Measurements from ENCODE around the gene EXOSC10.

Gene EXOSC10

GRCh38 chr1:11046625-11047365 lies 52.9 kb downstream of the EXOSC10 start, which contains the start of gene MASP2:
Gene MASP2, minus strand, starts transcription at chr1:11047239. Its CDS starts 32 bp downstream, at chr1:11047207.
- H3K79me1 ChIP-seq (ENCODE audit: low read depth, low read length) = no peaks in the 10 kb centered on the region
- peaks cover 0 to 5% (median 2%) of the 10 kb centered on the region in 3 experiments for H3K27me3 ChIP-seq (ENCODE audit: control insufficient read depth in 3 of 3, insufficient read depth in 3 of 3, low read depth in 1 of 3, low read length in 3 of 3)
- no peak for DNase-seq (ENCODE audit: low spot score)
- WGBS, 2 donors (ENCODE audit: extremely low coverage in 2 of 2, insufficient read length in 2 of 2, insufficient replicate concordance in 1 of 2) = no CpG with 5 or more reads among the region's 28 CpGs
- no peak within 1 kb of the TSS for H2BK5ac ChIP-seq (ENCODE audit: low read length)
- no peak within 1 kb of the TSS for H3K4ac ChIP-seq (ENCODE audit: low read length)
- H2BK15ac ChIP-seq (ENCODE audit: low read length) = peak within 1 kb of the TSS; percentile 92
- peaks cover 3 to 4% of the 10 kb centered on the region in 2 donors for H3K4me1 ChIP-seq (ENCODE audit: control insufficient read depth in 2 of 2, insufficient read depth in 1 of 2, low read depth in 1 of 2, low read length in 2 of 2)
- H4K8ac ChIP-seq (ENCODE audit: low read depth, low read length) = no peak within 1 kb of the TSS
- peak within 1 kb of the TSS; percentile 77 for H2AFZ ChIP-seq (ENCODE audit: low read length)
- peak within 1 kb of the TSS; percentile 4 for H2AK5ac ChIP-seq (ENCODE audit: low read depth, low read length)
- no peak within 1 kb of the TSS for H4K91ac ChIP-seq (ENCODE audit: low read depth, low read length, poor library complexity)
- no peaks in the 10 kb centered on the region for H3K36me3 ChIP-seq (replicated peaks in 1 of 2; ENCODE audit: control insufficient read depth in 2 of 2, insufficient read depth in 2 of 2, low read length in 2 of 2)
- H3K23ac ChIP-seq (ENCODE audit: low read depth, low read length, poor library complexity) = peak within 1 kb of the TSS; percentile 73
- no peak within 1 kb of the TSS for H3K4me3 ChIP-seq (ENCODE audit: low read length in 2 of 2)
- no peak within 1 kb of the TSS for H2BK120ac ChIP-seq (ENCODE audit: low read depth, low read length)
- no peak within 1 kb of the TSS for H2BK12ac ChIP-seq (ENCODE audit: low read length)
- H3K14ac ChIP-seq (ENCODE audit: low read length) = peak within 1 kb of the TSS; percentile 82
- H3K27ac ChIP-seq (replicated peaks; ENCODE audit: low read length) = no peak within 1 kb of the TSS
- H3K18ac ChIP-seq (ENCODE audit: low read length) = peak within 1 kb of the TSS; percentile 57
- H3K9ac ChIP-seq (ENCODE audit: low read depth, low read length, poor library complexity) = no peak within 1 kb of the TSS
- H3K9me3 ChIP-seq (replicated peaks in 1 of 2; ENCODE audit: control insufficient read depth in 2 of 2, insufficient read depth in 1 of 2, low read depth in 1 of 2, low read length in 2 of 2) = no peaks in the 10 kb centered on the region
- no peak within 1 kb of the TSS for H3K4me2 ChIP-seq (ENCODE audit: insufficient read depth, low read length, poor library complexity, severe bottlenecking)

- Histone ChIP-seq H3K23ac (ENCODE audit: low read depth, low read length, poor library complexity) (no peak overlapping the region), H3K9ac (ENCODE audit: low read depth, low read length, poor library complexity) (no peak overlapping the region), H3K4ac (ENCODE audit: low read length) (no peak overlapping the region), H3K14ac (ENCODE audit: low read length) (no peak overlapping the region), H3K4me2 (ENCODE audit: insufficient read depth, low read length, poor library complexity, severe bottlenecking) (no peak overlapping the region), H2BK15ac (ENCODE audit: low read length) (no peak overlapping the region), H3K18ac (ENCODE audit: low read length) (peak overlapping the region; percentile 2), H3K27me3 (ENCODE audit: control insufficient read depth in 3 of 3, insufficient read depth in 3 of 3, low read depth in 1 of 3, low read length in 3 of 3) (peaks cover 0 to 5% (median 2%) of the 10 kb centered on the region in 3 experiments), H3K36me3 (replicated peaks in 1 of 2; ENCODE audit: control insufficient read depth in 2 of 2, insufficient read depth in 2 of 2, low read length in 2 of 2) (no peaks in the 10 kb centered on the region), H3K27ac (replicated peaks; ENCODE audit: low read length) (no peak overlapping the region), H2AFZ (ENCODE audit: low read length) (peak overlapping the region; percentile 77), H4K8ac (ENCODE audit: low read depth, low read length) (no peak overlapping the region), H2AK5ac (ENCODE audit: low read depth, low read length) (peak overlapping the region; percentile 4), H4K91ac (ENCODE audit: low read depth, low read length, poor library complexity) (no peak overlapping the region), H2BK5ac (ENCODE audit: low read length) (no peak overlapping the region), H2BK120ac (ENCODE audit: low read depth, low read length) (no peak overlapping the region), H3K9me3 (replicated peaks in 1 of 2; ENCODE audit: control insufficient read depth in 2 of 2, insufficient read depth in 1 of 2, low read depth in 1 of 2, low read length in 2 of 2) (no peaks in the 10 kb centered on the region), H3K4me1 (ENCODE audit: control insufficient read depth in 2 of 2, insufficient read depth in 1 of 2, low read depth in 1 of 2, low read length in 2 of 2) (peaks cover 3 to 4% of the 10 kb centered on the region in 2 donors), H2BK12ac (ENCODE audit: low read length) (no peak overlapping the region), H3K79me1 (ENCODE audit: low read depth, low read length) (no peaks in the 10 kb centered on the region), H3K4me3 (ENCODE audit: low read length in 2 of 2) (no peak overlapping the region)
- no peak for DNase-seq (ENCODE audit: low spot score)
- no CpG with 5 or more reads among the region's 8 CpGs for WGBS, 2 donors (ENCODE audit: extremely low coverage in 2 of 2, insufficient read length in 2 of 2, insufficient replicate concordance in 1 of 2)
These were observed 53.5 kb downstream of the EXOSC10 start for GRCh38 chr1:11046270-11046566.

GRCh38 chr1:11045428-11046269 lies 54.0 kb downstream of the EXOSC10 start:
- H3K36me3 ChIP-seq (replicated peaks in 1 of 2; ENCODE audit: control insufficient read depth in 2 of 2, insufficient read depth in 2 of 2, low read length in 2 of 2) = no peaks in the 10 kb centered on the region
- H4K8ac ChIP-seq (ENCODE audit: low read depth, low read length) = peak overlapping the region; percentile 6

More at GRCh38 chr1:11045428-11046269, 54.0 kb downstream of the EXOSC10 start:
- H3K27ac ChIP-seq (replicated peaks; ENCODE audit: low read length) = no peak overlapping the region
- H3K79me1 ChIP-seq (ENCODE audit: low read depth, low read length) = no peaks in the 10 kb centered on the region
- WGBS, 2 donors (ENCODE audit: extremely low coverage in 2 of 2, insufficient read length in 2 of 2, insufficient replicate concordance in 1 of 2) = no CpG with 5 or more reads among the region's 32 CpGs
- H3K4me1 ChIP-seq (ENCODE audit: control insufficient read depth in 2 of 2, insufficient read depth in 1 of 2, low read depth in 1 of 2, low read length in 2 of 2) = peaks cover 3 to 4% of the 10 kb centered on the region in 2 donors
- peak overlapping the region; percentile 71 for H3K14ac ChIP-seq (ENCODE audit: low read length)
- H3K9me3 ChIP-seq (replicated peaks in 1 of 2; ENCODE audit: control insufficient read depth in 2 of 2, insufficient read depth in 1 of 2, low read depth in 1 of 2, low read length in 2 of 2) = no peaks in the 10 kb centered on the region
- peak overlapping the region; percentile 41 for H2BK12ac ChIP-seq (ENCODE audit: low read length)
- peak overlapping the region; percentile 58 for H3K18ac ChIP-seq (ENCODE audit: low read length)
- H3K4me3 ChIP-seq (ENCODE audit: low read length in 2 of 2) = no peak overlapping the region
- peak overlapping the region; percentile 77 for H2AFZ ChIP-seq (ENCODE audit: low read length)
- H2BK5ac ChIP-seq (ENCODE audit: low read length) = no peak overlapping the region
- H2BK15ac ChIP-seq (ENCODE audit: low read length) = peak overlapping the region; percentile 71
- H3K23ac ChIP-seq (ENCODE audit: low read depth, low read length, poor library complexity) = no peak overlapping the region
- no peak overlapping the region for H2BK120ac ChIP-seq (ENCODE audit: low read depth, low read length)
- no peak overlapping the region for H3K9ac ChIP-seq (ENCODE audit: low read depth, low read length, poor library complexity)
- H3K4ac ChIP-seq (ENCODE audit: low read length) = no peak overlapping the region
- DNase-seq (ENCODE audit: low spot score) = no peak
- H3K27me3 ChIP-seq (ENCODE audit: control insufficient read depth in 3 of 3, insufficient read depth in 3 of 3, low read depth in 1 of 3, low read length in 3 of 3) = peaks cover 0 to 5% (median 2%) of the 10 kb centered on the region in 3 experiments
- peak overlapping the region; percentile 32 for H3K4me2 ChIP-seq (ENCODE audit: insufficient read depth, low read length, poor library complexity, severe bottlenecking)
- H2AK5ac ChIP-seq (ENCODE audit: low read depth, low read length) = peak overlapping the region; percentile 97
- H4K91ac ChIP-seq (ENCODE audit: low read depth, low read length, poor library complexity) = no peak overlapping the region
